Testis (tissue), 2 donors: ENCODE results near the gene SLC4A8.

Source experiments
- POLR2A ChIP-seq: fragments of 450-650 bp; IDR thresholded peaks from one replicate; pipeline ENCODE4 v1.6.1; 2017; ENCODE audit warnings: antibody characterized with exemption, mild to moderate bottlenecking, moderate library complexity
- TF ChIP-seq, protein P1 (sequence below), 3 experiments: fragments of 450-650 bp in 2 of 3; fragments of 200-600 bp in 1 of 3; sonication (generic) in 1 of 3; IDR thresholded peaks; one replicate each; pipeline ENCODE4 v1.5.1; 2016 to 2019; ENCODE audit warnings: antibody characterized with exemption in 3 of 3, mild to moderate bottlenecking in 2 of 3, moderate library complexity in 1 of 3

GRCh38 chr12:51432921-51433320 lies 8.3 kb downstream of the SLC4A8 start:
- TF ChIP-seq, protein P1, sequence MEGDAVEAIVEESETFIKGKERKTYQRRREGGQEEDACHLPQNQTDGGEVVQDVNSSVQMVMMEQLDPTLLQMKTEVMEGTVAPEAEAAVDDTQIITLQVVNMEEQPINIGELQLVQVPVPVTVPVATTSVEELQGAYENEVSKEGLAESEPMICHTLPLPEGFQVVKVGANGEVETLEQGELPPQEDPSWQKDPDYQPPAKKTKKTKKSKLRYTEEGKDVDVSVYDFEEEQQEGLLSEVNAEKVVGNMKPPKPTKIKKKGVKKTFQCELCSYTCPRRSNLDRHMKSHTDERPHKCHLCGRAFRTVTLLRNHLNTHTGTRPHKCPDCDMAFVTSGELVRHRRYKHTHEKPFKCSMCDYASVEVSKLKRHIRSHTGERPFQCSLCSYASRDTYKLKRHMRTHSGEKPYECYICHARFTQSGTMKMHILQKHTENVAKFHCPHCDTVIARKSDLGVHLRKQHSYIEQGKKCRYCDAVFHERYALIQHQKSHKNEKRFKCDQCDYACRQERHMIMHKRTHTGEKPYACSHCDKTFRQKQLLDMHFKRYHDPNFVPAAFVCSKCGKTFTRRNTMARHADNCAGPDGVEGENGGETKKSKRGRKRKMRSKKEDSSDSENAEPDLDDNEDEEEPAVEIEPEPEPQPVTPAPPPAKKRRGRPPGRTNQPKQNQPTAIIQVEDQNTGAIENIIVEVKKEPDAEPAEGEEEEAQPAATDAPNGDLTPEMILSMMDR (IDR thresholded peaks at IDR 0.05) = no peak
- no peak for TF ChIP-seq POLR2A
